ENCODE results near the gene DLX1. TPM values are rescaled to one million over a fixed set of nuclear protein-coding genes. Genes with fewer than 3 reads are reported as not detected.

The DLX1 gene
- polyA plus RNA-seq, 3 donors, result 0.05 TPM; not detected in 2

GRCh38 chr2:172089005-172089504 is 3.7 kb downstream of the DLX1 start:
- H3K79me2 ChIP-seq (ENCODE audit: insufficient read depth, low read length), result no peaks in the 10 kb centered on the region
- intact Hi-C loops (cut with micrococcal nuclease), result no loop called here
- peaks cover 18% of the 10 kb centered on the region for H4K20me1 ChIP-seq (ENCODE audit: insufficient read depth, low read length)
- no peak for DNase-seq
- Mint-ChIP-seq H3K9me3 (peaks cover 0 to 65% (median 49%) of the 10 kb centered on the region in 7 donors), H3K27ac (no peak overlapping the region), H3K27me3 (ENCODE audit: low read depth in 3 of 3) (peaks cover 94 to 98% (median 98%) of the 10 kb centered on the region in 3 donors), H3K4me1 (peaks cover 65% of the 10 kb centered on the region), H3K36me3 (peaks cover 20 to 38% of the 10 kb centered on the region in 2 donors), H3K4me3 (peak overlapping the region in 1 of 2 donors; percentile 91)
- no peak overlapping the region for H3K9ac ChIP-seq (ENCODE audit: insufficient read depth, low read length, poor library complexity, severe bottlenecking)
- peaks cover 13 to 64% of the 10 kb centered on the region in 2 donors for H3K9me3 ChIP-seq (replicated peaks in 1 of 2; ENCODE audit: control insufficient read depth in 1 of 2, insufficient read depth in 1 of 2, low read length in 2 of 2)
- H3K4me1 ChIP-seq (ENCODE audit: control insufficient read depth in 1 of 2, insufficient read depth in 2 of 2, low read length in 2 of 2), result peaks cover 44 to 56% of the 10 kb centered on the region in 2 donors
- H3K27me3 ChIP-seq (ENCODE audit: control insufficient read depth in 2 of 2, insufficient read depth in 2 of 2, low read length in 2 of 2), result peaks cover 90 to 100% of the 10 kb centered on the region in 2 donors
- no peak overlapping the region for H3K4me2 ChIP-seq (replicated peaks; ENCODE audit: extremely low read depth, low read length, poor library complexity, severe bottlenecking)
- no peak overlapping the region for H2AFZ ChIP-seq (ENCODE audit: insufficient read depth, low read depth, low read length, poor library complexity, severe bottlenecking)
- WGBS (ENCODE audit: insufficient coverage), result 14% methylated on average over 1 of the region's 10 CpGs
- TF ChIP-seq CTCF (IDR thresholded peaks at IDR 0.05), result no peak
- H3K4me3 ChIP-seq (replicated peaks in 1 of 3; ENCODE audit: low read depth in 2 of 3, low read length in 3 of 3), result no peak overlapping the region
- H3K36me3 ChIP-seq (replicated peaks in 1 of 2; ENCODE audit: control insufficient read depth in 1 of 2, insufficient read depth in 2 of 2, low read length in 2 of 2), result no peaks in the 10 kb centered on the region
- no peak overlapping the region for H3K27ac ChIP-seq (ENCODE audit: low read depth in 1 of 2, low read length in 2 of 2)

GRCh38 chr2:172089633-172090032 is 4.3 kb downstream of the DLX1 start:
- WGBS (ENCODE audit: insufficient coverage), result 30% methylated on average over 6 of the region's 7 CpGs
- no peak overlapping the region for H3K4me3 ChIP-seq (replicated peaks in 1 of 3; ENCODE audit: low read depth in 2 of 3, low read length in 3 of 3)
- H4K20me1 ChIP-seq (ENCODE audit: insufficient read depth, low read length), result peaks cover 18% of the 10 kb centered on the region
- no peak overlapping the region for H3K27ac ChIP-seq (ENCODE audit: low read depth in 1 of 2, low read length in 2 of 2)
- H3K27me3 ChIP-seq (ENCODE audit: control insufficient read depth in 2 of 2, insufficient read depth in 2 of 2, low read length in 2 of 2), result peaks cover 88 to 100% of the 10 kb centered on the region in 2 donors
- no peaks in the 10 kb centered on the region for H3K36me3 ChIP-seq (replicated peaks in 1 of 2; ENCODE audit: control insufficient read depth in 1 of 2, insufficient read depth in 2 of 2, low read length in 2 of 2)
- no peak for DNase-seq
- H3K27me3 Mint-ChIP-seq (ENCODE audit: low read depth in 3 of 3), result peaks cover 94 to 98% (median 98%) of the 10 kb centered on the region in 3 donors
- intact Hi-C loops (cut with micrococcal nuclease), result no loop called here
- H3K4me1 ChIP-seq (ENCODE audit: control insufficient read depth in 1 of 2, insufficient read depth in 2 of 2, low read length in 2 of 2), result peaks cover 44 to 56% of the 10 kb centered on the region in 2 donors
- H3K9me3 ChIP-seq (replicated peaks in 1 of 2; ENCODE audit: control insufficient read depth in 1 of 2, insufficient read depth in 1 of 2, low read length in 2 of 2), result peaks cover 13 to 65% of the 10 kb centered on the region in 2 donors
- H3K4me3 Mint-ChIP-seq, result peak overlapping the region in 1 of 2 donors; percentile 74
- H3K9ac ChIP-seq (ENCODE audit: insufficient read depth, low read length, poor library complexity, severe bottlenecking), result no peak overlapping the region
- H3K4me2 ChIP-seq (replicated peaks; ENCODE audit: extremely low read depth, low read length, poor library complexity, severe bottlenecking), result no peak overlapping the region
- H2AFZ ChIP-seq (ENCODE audit: insufficient read depth, low read depth, low read length, poor library complexity, severe bottlenecking), result no peak overlapping the region
- no peak overlapping the region for H3K27ac Mint-ChIP-seq
- H3K36me3 Mint-ChIP-seq, result peaks cover 20 to 39% of the 10 kb centered on the region in 2 donors
- H3K4me1 Mint-ChIP-seq, result peaks cover 63% of the 10 kb centered on the region
- H3K79me2 ChIP-seq (ENCODE audit: insufficient read depth, low read length), result no peaks in the 10 kb centered on the region
- TF ChIP-seq CTCF (IDR thresholded peaks at IDR 0.05), result no peak
- H3K9me3 Mint-ChIP-seq, result peaks cover 0 to 67% (median 48%) of the 10 kb centered on the region in 7 donors
